ENCODE data around the gene EBF4. TPM values are rescaled to one million over a fixed set of nuclear protein-coding genes. Genes with fewer than 3 reads are reported as not detected.

EBF4 gene
- polyA plus RNA-seq, 3 donors = 0.12 TPM; not detected in 2

- Mint-ChIP-seq H3K27me3 (ENCODE audit: low read depth in 3 of 3) (peaks cover 48 to 80% (median 48%) of the 10 kb centered on the region in 3 donors), H3K27ac (peak overlapping the region in 4 of 7 donors; percentile 31 to 84 (median 66)), H3K4me3 (peak overlapping the region; percentile 81 to 93), H3K4me1 (peaks cover 25% of the 10 kb centered on the region), H3K36me3 (peaks cover 3 to 14% of the 10 kb centered on the region in 2 donors), H3K9me3 (peaks cover 0 to 14% (median 10%) of the 10 kb centered on the region in 7 donors)
- Histone ChIP-seq H3K27me3 (ENCODE audit: control insufficient read depth in 2 of 2, insufficient read depth in 2 of 2, low read length in 2 of 2) (peaks cover 18 to 43% of the 10 kb centered on the region in 2 donors), H3K4me2 (replicated peaks; ENCODE audit: extremely low read depth, low read length, poor library complexity, severe bottlenecking) (peak overlapping the region; percentile 83), H3K79me2 (ENCODE audit: insufficient read depth, low read length) (no peaks in the 10 kb centered on the region), H3K4me3 (replicated peaks in 1 of 3; ENCODE audit: low read depth in 2 of 3, low read length in 3 of 3) (peak overlapping the region in 1 of 3 experiments; percentile 75), H3K9ac (ENCODE audit: insufficient read depth, low read length, poor library complexity, severe bottlenecking) (no peak overlapping the region), H4K20me1 (ENCODE audit: insufficient read depth, low read length) (no peaks in the 10 kb centered on the region), H3K36me3 (replicated peaks in 1 of 2; ENCODE audit: control insufficient read depth in 1 of 2, insufficient read depth in 2 of 2, low read length in 2 of 2) (no peaks in the 10 kb centered on the region), H3K27ac (ENCODE audit: low read depth in 1 of 2, low read length in 2 of 2) (no peak overlapping the region), H2AFZ (ENCODE audit: insufficient read depth, low read depth, low read length, poor library complexity, severe bottlenecking) (peak overlapping the region; percentile 74), H3K4me1 (ENCODE audit: control insufficient read depth in 1 of 2, insufficient read depth in 2 of 2, low read length in 2 of 2) (peaks cover 27 to 33% of the 10 kb centered on the region in 2 donors), H3K9me3 (replicated peaks in 1 of 2; ENCODE audit: control insufficient read depth in 1 of 2, insufficient read depth in 1 of 2, low read length in 2 of 2) (peaks cover 0 to 3% of the 10 kb centered on the region in 2 donors)
- no peak for TF ChIP-seq CTCF (IDR thresholded peaks at IDR 0.05)
- DNase-seq = no peak
- 35% methylated on average over 28 of the region's 30 CpGs for WGBS (ENCODE audit: insufficient coverage)
- intact Hi-C loops (cut with micrococcal nuclease) = loop anchor here (5.0 to 10.0 kb wide), 2 partner anchors 63 to 255 kb away; no protein-coding TSS in a partner anchor
These were observed 57.4 kb downstream of the EBF4 start for GRCh38 chr20:2749951-2750490.

GRCh38 chr20:2750491-2751251 lies 58.1 kb downstream of the EBF4 start:
- peak overlapping the region; percentile 83 for H3K4me2 ChIP-seq (replicated peaks; ENCODE audit: extremely low read depth, low read length, poor library complexity, severe bottlenecking)
- Mint-ChIP-seq H3K4me1 (peaks cover 25% of the 10 kb centered on the region), H3K36me3 (peaks cover 3 to 14% of the 10 kb centered on the region in 2 donors), H3K27ac (peak overlapping the region; percentile 29 to 84 (median 74)), H3K4me3 (peak overlapping the region; percentile 81 to 93), H3K9me3 (peaks cover 0 to 14% (median 10%) of the 10 kb centered on the region in 7 donors), H3K27me3 (ENCODE audit: low read depth in 3 of 3) (peaks cover 49 to 84% (median 51%) of the 10 kb centered on the region in 3 donors)
- H3K27ac ChIP-seq (ENCODE audit: low read depth in 1 of 2, low read length in 2 of 2) = no peak overlapping the region
- no peaks in the 10 kb centered on the region for H3K79me2 ChIP-seq (ENCODE audit: insufficient read depth, low read length)
- peak overlapping the region; percentile 35 for H3K9ac ChIP-seq (ENCODE audit: insufficient read depth, low read length, poor library complexity, severe bottlenecking)
- WGBS (ENCODE audit: insufficient coverage) = 2% methylated on average over 25 of the region's 34 CpGs
- peak; percentile 78 to 85 (median 83) for DNase-seq
- no peaks in the 10 kb centered on the region for H4K20me1 ChIP-seq (ENCODE audit: insufficient read depth, low read length)
- TF ChIP-seq CTCF (IDR thresholded peaks at IDR 0.05) = no peak
- intact Hi-C loops (cut with micrococcal nuclease) = loop anchor here in 1 of 2 donors (5.0 kb wide), 1 partner anchor 63 kb away; no protein-coding TSS in a partner anchor
- peaks cover 27 to 33% of the 10 kb centered on the region in 2 donors for H3K4me1 ChIP-seq (ENCODE audit: control insufficient read depth in 1 of 2, insufficient read depth in 2 of 2, low read length in 2 of 2)
- peaks cover 18 to 48% of the 10 kb centered on the region in 2 donors for H3K27me3 ChIP-seq (ENCODE audit: control insufficient read depth in 2 of 2, insufficient read depth in 2 of 2, low read length in 2 of 2)
- H3K36me3 ChIP-seq (replicated peaks in 1 of 2; ENCODE audit: control insufficient read depth in 1 of 2, insufficient read depth in 2 of 2, low read length in 2 of 2) = no peaks in the 10 kb centered on the region
- H2AFZ ChIP-seq (ENCODE audit: insufficient read depth, low read depth, low read length, poor library complexity, severe bottlenecking) = peak overlapping the region; percentile 77
- peaks cover 0 to 3% of the 10 kb centered on the region in 2 donors for H3K9me3 ChIP-seq (replicated peaks in 1 of 2; ENCODE audit: control insufficient read depth in 1 of 2, insufficient read depth in 1 of 2, low read length in 2 of 2)
- peak overlapping the region in 2 of 3 experiments; percentile 18 to 75 for H3K4me3 ChIP-seq (replicated peaks in 1 of 3; ENCODE audit: low read depth in 2 of 3, low read length in 3 of 3)
